ENCODE measurements around the gene EGFLAM.

GRCh38 chr5:38453921-38454320, 195.6 kb downstream of the EGFLAM start:
- TF ChIP-seq, protein P1, sequence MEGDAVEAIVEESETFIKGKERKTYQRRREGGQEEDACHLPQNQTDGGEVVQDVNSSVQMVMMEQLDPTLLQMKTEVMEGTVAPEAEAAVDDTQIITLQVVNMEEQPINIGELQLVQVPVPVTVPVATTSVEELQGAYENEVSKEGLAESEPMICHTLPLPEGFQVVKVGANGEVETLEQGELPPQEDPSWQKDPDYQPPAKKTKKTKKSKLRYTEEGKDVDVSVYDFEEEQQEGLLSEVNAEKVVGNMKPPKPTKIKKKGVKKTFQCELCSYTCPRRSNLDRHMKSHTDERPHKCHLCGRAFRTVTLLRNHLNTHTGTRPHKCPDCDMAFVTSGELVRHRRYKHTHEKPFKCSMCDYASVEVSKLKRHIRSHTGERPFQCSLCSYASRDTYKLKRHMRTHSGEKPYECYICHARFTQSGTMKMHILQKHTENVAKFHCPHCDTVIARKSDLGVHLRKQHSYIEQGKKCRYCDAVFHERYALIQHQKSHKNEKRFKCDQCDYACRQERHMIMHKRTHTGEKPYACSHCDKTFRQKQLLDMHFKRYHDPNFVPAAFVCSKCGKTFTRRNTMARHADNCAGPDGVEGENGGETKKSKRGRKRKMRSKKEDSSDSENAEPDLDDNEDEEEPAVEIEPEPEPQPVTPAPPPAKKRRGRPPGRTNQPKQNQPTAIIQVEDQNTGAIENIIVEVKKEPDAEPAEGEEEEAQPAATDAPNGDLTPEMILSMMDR (IDR thresholded peaks at IDR 0.05) = no peak
- TF ChIP-seq POLR2A (IDR thresholded peaks at IDR 0.05) = no peak

All from heart left ventricle (tissue), 13 donors.